IPS DF 4.7 (cell line): ENCODE results near the gene ACTG2.

Experiments used
- DNase-seq: peaks from one replicate; pipeline ENCODE4 v3.0.0-alpha.2; 2013; ENCODE audit warnings: low spot score; ENCODE audit errors: extremely low read depth

Gene ACTG2

DNA sequence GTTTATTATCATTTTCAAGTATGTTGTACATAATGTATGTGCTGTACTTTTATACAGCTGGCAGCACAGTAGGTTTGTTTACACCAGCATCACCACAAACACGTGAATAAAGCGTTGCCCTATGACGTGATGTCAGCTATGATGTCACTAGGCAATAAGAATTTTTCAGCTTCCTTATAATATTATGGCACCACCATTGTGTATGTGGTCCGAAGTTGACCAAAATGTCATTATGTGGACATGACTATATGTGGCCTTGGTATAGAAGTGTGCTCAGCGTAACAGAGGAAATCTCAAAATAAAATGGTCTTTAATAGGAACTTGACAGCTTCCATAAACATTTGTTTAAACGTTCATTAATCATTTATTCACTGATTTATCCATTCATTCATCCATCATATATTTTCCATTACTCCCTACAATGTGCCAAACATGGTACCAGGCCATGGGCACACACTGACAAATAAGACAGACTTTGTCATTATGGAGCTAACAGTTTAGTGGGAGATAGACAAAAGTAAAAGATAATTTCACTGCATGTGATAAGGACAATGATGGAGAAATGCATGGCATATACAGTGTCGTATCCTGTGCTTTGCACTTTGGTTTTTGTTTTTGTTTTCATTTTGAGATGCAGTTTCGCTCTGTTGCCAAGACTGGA is 18.9 kb downstream of the ACTG2 start:
- DNase-seq: no peak

DNA sequence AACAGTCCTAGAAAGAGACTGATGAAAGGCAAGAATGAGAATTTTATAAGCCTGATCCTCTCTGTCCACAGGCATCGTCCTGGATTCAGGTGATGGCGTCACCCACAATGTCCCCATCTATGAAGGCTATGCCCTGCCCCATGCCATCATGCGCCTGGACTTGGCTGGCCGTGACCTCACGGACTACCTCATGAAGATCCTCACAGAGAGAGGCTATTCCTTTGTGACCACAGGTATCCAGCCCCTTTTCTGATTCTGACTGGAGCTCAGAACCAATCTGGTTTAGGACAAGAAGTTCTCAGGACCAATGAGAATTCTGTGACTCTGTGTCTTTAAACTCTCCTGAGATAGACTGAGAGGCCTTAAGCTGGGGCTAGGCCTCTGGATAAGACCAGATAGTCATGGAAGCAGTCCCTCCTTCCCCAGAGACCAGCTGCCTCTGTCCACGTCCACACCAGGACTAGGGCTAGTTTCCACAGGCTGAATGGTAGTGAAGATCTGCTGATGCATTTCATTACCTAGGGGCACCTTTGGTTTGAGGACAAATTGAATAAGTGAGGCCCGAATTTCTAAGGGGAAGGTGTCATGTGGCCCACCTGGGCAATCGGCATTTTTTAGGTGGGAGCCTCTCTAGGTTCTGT is 20.7 kb downstream of the ACTG2 start:
- no peak for DNase-seq

DNA sequence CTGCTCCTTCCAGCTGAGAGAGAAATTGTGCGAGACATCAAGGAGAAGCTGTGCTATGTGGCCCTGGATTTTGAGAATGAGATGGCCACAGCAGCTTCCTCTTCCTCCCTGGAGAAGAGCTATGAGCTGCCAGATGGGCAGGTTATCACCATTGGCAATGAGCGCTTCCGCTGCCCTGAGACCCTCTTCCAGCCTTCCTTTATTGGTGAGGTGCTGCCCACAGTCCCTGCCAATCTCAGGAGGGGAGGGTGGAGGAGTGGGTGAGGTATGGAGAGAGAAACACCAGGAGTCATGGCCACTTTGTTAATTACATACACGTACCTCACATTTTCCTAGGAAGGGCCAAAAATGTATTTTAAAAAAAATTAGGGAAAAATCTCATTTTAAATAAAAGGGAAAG is 21.9 kb downstream of the ACTG2 start:
- no peak for DNase-seq

DNA sequence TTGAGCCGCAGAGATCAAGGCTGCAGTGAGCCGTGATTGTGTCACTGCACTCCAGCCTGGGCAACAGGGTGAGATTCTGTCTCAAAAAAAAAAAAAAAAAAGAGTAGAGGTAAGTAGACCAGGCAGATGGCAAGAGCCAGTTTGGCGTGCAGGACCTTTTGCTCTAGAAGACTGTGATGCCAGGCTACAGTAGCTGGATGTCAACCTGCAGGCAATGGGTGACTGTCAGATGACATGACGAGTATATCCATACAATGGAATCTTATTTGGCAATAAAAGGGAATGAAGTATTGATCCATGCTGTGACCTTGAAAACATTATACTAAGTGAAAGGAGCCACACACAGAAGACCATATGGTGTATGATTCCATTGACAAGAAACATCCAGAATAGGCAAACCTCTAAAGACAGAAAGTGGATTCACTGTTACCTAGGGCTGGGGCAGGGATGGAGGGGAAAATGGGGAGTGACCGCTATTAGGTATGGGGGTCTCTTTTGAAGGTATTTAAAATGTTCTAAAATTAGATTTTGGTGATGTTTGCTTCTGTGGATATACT is 22.7 kb downstream of the ACTG2 start:
- DNase-seq: no peak

DNA sequence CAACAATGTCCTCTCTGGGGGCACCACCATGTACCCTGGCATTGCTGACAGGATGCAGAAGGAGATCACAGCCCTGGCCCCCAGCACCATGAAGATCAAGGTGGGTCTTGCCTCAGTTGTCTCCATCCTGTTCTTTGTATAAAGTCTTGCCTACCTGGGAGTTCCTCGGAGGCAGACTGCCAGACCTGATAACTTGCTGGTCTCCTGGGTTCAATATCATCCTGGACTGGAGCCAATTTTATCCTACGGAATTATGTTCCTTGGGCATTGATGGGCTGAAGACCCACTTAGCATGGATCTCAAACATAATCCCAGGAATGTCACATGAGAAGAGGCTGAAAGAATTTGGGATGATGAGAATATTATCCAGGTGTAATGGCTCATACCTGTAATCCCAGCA is 23.9 kb downstream of the ACTG2 start:
- no peak for DNase-seq

DNA sequence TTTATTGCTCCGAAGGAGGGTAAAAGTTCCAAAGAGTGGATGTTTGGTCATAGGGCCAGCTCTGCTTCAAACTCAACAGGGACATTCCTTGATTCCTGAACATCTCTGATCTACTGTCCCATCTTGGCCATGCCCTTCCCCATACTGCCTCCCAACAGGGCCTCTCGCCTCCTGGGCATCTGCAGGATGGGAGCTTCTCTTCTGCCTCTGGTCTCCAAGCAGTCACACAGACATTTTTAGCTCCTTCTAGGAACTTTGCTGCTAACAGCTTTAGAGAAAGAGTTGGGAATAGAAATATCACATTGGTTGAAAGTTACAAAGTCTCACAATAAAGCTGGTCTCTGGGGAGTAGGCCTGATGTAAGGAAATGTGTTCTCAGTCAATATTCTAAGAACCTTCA is 24.5 kb downstream of the ACTG2 start:
- no peak for DNase-seq

DNA sequence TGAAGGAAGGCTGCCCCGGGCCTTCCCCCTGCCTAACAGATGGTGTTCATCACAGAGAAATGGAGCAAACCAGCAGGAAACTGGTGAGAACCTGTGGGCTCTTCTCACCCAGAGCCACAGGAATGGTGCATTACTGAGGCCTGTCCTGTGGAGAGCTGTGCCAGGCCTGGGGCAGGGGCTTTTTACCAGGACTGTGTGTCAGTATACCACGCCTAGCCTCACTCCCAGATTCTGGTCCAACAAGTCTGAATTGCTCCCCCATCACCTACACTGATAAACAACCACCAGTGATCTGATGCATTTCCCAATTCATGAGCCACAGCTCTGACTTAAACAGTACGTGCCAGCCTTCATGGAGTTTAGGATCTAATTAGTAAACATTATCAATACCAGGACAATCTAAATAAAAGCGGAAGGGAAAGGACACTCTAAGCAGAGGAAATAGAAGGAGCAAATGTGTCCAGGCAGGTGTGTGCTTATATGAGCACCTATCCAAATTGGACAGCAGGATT is 24.9 kb downstream of the ACTG2 start:
- no peak for DNase-seq

DNA sequence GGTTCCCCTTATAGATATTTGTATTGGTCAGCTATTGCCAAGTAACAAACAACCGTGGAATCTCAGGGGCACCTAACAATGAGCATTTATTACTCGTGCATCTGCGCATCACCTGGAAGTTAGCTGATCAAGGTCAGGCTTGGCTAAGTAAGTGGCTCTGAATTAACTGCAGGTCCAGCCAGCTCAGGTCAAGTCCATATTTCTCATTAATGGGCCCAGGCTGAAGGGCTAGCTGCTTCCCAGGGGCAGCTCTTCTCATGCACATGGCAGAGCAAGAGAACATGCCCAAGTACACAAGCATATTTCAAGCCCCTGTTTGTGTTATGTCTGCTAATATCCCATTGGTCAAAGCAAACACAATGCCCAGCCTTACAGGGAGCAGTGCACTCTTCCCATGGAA is 26.0 kb downstream of the ACTG2 start:
- no peak for DNase-seq

DNA sequence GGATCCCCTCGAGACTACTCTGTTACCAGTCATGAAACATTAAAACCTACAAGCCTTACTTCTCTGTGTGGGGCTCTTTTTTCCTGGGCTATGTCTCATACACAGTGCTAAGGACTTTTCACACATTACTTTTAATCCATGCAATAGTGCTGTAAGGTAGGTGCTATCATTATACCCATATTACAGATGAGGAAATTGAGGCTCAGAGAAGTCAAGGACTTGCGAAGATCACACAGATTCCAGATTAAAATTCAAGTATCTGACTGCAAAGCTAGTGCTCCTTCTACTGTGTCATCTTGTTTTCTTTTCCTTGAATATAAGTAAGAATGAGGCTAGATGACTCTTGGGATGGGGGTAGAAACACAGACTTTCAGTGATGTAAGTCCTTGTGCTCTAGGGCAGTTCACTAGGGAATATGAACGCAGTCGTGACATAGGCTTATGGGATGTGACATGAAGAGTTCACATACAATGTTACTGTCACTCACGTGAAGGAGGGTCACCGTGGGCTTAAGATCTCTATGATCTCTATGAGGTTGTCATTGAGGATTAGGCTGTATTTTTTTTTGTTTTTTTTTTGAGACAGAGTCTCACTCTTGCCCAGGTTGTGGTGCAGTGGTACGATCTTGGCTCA is 26.9 kb downstream of the ACTG2 start:
- no peak for DNase-seq

DNA sequence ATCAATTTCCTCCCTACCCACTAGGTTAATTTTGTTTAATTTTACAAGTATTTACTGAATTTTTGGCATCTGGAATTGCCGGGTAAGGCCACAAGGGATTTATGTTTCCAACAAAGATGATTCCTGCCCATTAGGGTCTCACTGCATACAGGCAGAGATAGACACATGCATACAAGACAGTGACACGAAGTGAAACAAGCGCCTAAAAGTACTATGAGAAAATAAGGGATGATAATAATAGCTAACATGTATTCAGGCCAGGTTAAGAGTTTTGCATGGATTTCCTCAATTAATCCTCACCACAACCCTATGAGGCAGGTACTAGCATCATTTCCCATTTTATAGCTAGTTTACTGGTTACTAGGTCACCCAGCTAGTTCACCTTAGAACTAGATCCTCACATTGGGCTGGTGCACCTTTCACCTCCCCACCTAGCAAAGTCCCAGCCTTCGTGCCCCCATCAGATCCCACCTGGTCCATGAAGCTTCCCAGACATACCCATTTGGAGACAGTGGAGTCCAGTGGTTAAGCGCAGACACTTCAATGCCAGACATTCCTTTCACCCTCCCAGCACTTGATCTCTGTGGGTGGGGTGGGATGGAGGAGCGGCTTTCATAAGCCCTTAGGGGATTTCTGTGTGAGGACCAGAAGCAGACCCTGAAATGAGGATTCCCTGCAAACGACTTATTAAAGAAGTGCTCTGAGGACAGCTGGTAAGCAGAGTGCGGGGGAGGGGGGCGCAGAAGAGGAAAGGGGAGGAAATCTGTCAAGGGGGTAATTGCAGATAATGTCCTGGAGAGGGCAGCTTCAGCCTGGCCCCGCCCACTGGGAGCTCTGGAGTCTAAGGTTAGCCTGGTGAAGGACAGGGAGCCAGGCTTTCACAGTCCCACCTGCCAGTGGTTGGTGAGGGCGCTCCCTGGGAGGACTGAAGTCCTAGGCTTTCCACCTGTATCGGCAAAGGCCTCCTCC is 28.1 kb downstream of the ACTG2 start:
- no peak for DNase-seq

DNA sequence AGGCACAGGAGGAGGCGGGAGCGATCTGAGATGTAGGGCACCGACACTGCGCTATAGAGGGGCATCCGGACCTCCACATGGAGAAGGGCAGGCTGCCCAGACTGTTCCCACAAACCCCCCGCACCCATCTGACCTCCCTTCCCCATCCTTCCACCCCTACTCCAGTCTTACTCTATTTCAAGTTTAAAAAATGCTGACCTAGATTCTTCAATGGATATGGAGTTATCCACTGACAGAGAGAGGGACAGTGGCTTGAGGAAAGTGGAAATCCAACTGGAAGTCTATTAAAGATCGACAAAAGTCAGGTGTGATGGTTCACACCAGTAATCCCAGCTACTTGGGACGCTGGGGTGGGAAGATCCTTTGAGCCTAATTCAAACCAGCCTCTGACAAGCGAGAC is 28.8 kb downstream of the ACTG2 start:
- DNase-seq: no peak

DNA sequence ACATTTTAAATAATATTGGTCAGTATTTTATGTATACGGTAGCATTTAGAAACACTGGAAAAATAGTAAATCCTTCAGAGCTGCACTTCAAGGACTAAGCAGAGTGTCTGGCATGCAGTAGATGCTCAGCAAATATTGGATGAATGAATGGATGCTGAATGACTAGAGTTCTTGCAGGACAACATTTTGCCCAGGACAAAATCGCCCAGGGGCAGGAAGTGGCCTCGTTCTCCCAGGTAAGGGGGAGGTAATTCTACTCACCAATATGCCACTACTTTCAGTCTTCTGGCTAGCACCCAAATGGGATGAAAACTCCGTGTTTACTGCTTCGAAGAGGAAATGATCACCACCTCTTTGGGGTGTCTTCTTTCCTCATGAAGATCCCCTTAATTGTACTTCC is 29.9 kb downstream of the ACTG2 start:
- no peak for DNase-seq

DNA sequence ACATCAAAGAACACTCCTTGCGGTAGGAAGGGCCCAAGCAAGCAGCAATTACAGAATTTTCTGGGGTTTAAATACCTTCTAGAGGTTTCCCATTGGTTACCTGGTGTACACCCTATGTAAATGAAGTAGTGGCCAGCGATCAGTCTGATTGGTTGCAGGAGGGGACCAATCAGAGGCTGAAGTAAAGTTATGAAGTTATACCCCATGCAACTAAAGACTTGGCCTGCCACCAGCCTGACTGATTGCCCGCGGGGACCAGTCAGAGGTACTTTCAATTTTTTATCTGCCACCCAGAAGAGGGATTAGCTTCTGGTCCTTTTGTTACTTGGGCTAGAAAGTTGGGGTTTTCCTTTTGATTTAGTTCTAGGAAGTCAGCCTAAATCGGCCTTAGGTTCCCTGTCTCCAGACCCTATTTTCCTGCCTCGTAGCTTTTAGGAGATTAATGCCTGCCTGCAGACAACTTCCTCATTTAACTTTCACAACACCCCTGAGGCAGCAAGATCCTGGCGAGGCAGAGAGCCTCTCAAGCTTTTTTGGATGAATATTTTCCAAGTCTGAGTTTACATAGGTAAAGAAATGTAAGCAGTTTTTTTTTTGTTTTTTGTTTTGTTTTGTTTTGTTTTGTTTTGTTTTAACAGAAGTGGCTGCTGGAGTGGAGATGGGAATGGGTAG is 32.4 kb downstream of the ACTG2 start:
- no peak for DNase-seq

DNA sequence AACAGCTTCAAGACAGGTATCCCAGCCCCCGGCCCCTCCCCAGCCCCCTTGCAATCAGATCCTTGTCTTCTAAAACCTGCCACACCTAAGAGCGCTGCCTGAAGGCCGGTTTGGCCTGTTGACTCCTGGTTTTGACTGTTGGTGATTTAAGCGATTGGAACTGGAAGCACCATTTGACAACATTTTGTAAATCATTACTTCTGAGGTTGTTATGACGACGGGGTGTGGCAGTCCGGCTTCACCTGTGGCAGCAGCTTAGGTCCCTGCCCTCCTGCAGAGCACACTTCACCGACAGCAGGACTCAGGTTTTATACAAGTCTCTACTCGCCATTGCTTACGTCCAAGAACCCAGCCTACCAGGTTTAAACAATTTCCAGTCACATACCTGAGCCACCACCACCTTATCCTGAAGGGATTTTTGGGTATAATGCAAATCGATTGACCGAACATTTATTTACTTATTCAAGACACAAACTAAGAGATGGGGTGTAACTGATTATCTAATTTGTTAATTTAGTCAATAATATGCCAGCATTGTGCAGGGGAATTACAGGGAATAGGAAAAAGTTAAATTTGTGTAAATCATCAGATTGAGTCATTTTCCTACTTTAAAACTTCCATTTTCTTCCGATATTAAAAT is 33.2 kb downstream of the ACTG2 start:
- no peak for DNase-seq

DNA sequence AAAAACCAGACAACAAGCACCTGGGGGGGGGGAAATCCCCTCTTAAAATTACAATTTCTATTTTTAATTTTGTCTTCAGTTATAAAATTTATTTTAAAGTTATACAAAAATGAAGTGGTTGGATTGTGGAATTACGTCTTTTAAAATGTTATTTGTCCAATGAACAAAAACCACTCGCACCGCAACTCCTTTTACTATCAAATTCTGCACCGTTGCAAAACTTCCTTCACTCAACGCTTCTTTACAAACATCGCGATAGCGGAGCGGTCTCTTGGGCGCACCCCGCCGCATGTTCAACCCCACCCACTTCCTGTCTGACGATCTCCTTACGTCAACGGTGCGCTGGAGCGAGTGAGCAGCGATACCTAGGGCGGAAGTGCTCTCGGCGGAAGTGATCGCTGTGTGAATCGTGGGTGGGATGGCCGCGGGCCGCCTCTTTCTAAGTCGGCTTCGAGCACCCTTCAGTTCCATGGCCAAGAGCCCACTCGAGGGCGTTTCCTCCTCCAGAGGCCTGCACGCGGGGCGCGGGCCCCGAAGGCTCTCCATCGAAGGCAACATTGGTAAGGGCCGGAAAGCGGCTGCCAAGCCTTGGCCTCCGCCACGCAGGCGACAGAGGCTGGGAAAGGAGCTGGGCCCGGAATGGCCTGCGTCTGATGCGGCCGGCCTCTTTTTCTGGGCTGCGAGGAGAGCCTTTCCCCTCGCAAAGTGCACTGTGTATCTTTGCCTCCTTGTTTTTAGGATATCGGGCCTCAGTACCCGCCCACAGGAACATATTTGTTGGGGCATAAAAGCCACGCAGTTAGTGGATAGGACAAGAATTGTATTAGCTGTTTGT is 33.9 kb downstream of the ACTG2 start, which contains the start of gene DGUOK:
TSS of gene DGUOK (plus strand) at position 388 of the 835 bp plus-strand sequence. CDS start at position 419, 31 bp downstream.
- peak; percentile 95 for DNase-seq

DNA sequence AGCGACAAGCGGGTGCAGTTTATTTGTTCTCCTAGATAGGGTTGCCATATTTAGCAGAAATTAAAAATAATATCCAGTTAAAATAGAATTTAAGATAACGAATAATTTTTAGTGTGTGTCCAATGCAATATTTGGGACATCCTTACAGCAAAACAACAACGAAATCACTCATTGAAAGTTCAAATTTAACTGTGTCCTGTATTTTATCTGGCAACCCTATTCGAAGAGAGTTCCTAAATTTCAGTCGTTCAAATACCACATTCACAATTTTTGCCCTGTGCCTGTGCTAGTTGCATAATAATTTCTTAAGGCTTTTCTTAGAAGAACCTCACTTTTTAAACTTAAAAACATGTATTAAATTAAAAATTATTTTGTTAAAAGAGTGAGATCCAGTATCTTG is 34.5 kb downstream of the ACTG2 start:
- no peak for DNase-seq

DNA sequence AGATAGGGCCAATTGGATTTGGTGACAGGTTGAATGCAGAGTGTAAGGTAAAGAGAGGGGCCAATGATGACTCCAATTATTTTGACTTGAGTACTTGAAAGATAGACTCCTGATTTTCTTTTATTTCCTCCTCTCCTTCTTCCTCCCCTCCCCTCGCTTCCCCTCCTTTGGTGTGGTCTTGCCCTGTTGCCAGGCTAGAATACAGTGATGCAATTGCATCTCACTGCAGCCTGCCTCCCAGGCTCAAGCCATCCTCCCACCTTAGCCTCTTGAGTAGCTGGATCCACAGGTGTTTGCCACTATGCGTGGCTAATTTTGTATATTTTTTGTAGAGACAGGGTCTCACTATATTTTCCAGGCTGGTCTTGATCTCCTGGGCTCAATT is 36.1 kb downstream of the ACTG2 start:
- no peak for DNase-seq

DNA sequence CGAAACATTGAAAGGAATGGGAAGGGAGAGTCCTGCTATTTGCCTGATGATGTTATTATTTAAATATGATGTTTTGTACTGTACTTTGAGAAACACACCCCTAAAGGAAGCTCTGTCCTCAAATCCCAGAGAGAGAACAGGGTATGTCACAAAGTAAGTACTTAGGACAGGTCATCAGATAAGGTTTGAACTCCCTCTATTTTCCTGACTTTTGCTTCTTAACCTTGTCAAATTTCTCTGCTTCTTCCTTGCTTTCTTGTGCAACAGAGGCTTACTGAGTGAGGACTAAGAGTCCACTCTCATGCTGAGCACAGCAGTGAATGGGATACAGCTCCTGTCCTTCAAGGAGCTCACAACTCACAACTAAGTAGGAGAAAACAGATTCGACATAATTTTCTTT is 37.6 kb downstream of the ACTG2 start:
- DNase-seq: no peak
